CD4-positive, alpha-beta T cell (primary cell): Measurements from ENCODE around the gene SUFU. TPM values are rescaled to one million over a fixed set of nuclear protein-coding genes. Genes with fewer than 3 reads are reported as not detected.
"Not testable (repeated sequence)": the region's sequence is repeated elsewhere in the genome, so short reads cannot be mapped to it uniquely, and the experiment has no call there.

Experiments
- ATAC-seq: fragments of 200-7000 bp; cut with Tn5 transposase; one replicate; pipeline ENCODE4 v1.10.0; 2022; ENCODE audit warnings: mild to moderate bottlenecking; ENCODE audit not compliant: poor library complexity
- CTCF ChIA-PET: fragments of 350-600 bp; sonication (Branson Sonifier 250); formaldehyde crosslinking; loops from one replicate; lab custom pipeline; 2021; ENCODE audit warnings: antibody characterized with exemption, inconsistent platforms; lab: Charles Lee
- POLR2A ChIA-PET: fragments of 350-600 bp; sonication (Branson Sonifier 250); formaldehyde crosslinking; loops from one replicate; lab custom pipeline; 2021; ENCODE audit warnings: antibody characterized with exemption, inconsistent platforms; lab: Charles Lee
- DNase-seq, 14 experiments: peaks; one replicate each; pipeline ENCODE4 v3.0.0-alpha.2; 2013 to 2020; ENCODE audit warnings: mixed read lengths in 2 of 14
- H3K27ac ChIP-seq, 2 donors: one replicate each; pipeline versions ENCODE4 v1.5.1 to v1.7.0; 2013; ENCODE audit warnings: low read length in 2 of 2, low read depth in 1 of 2, mild to moderate bottlenecking in 1 of 2
- H3K27me3 ChIP-seq, 2 experiments: 1 replicate in 1 of 2; 2 replicates in 1 of 2; pipeline versions ENCODE4 v1.6.1 to v1.7.0; 2013; ENCODE audit warnings: low read length in 2 of 2, control low read depth in 1 of 2, mild to moderate bottlenecking in 1 of 2, moderate library complexity in 1 of 2; ENCODE audit not compliant: insufficient read depth in 2 of 2, control insufficient read depth in 1 of 2
- H3K36me3 ChIP-seq: one replicate; pipeline ENCODE4 v1.6.1; 2013; ENCODE audit warnings: low read length, control low read depth; ENCODE audit not compliant: insufficient read depth
- H3K4me1 ChIP-seq: one replicate; pipeline ENCODE4 v1.6.1; 2013; ENCODE audit warnings: low read length, control low read depth; ENCODE audit not compliant: insufficient read depth
- H3K4me3 ChIP-seq: one replicate; pipeline ENCODE4 v1.5.1; 2013; ENCODE audit warnings: mild to moderate bottlenecking, low read length, moderate library complexity
- H3K9me3 ChIP-seq, 2 experiments: 1 replicate in 1 of 2; 2 replicates in 1 of 2; pipeline versions ENCODE4 v1.6.1 to v1.7.0; 2013; ENCODE audit warnings: low read length in 2 of 2, mild to moderate bottlenecking in 2 of 2, control low read depth in 1 of 2, moderate library complexity in 1 of 2; ENCODE audit not compliant: control insufficient read depth in 1 of 2, insufficient read depth in 1 of 2
- H3K27ac Mint-ChIP-seq: one replicate; pipeline ENCODE4 v1.8.0; 2020; ENCODE audit warnings: mixed read lengths
- H3K27me3 Mint-ChIP-seq: one replicate; pipeline ENCODE4 v1.8.0; 2021; ENCODE audit warnings: mixed read lengths
- H3K36me3 Mint-ChIP-seq: one replicate; pipeline ENCODE4 v1.8.0; 2021; ENCODE audit warnings: low read depth, mixed read lengths
- H3K4me1 Mint-ChIP-seq: one replicate; pipeline ENCODE4 v1.8.0; 2021; ENCODE audit warnings: low read depth, mixed read lengths
- H3K4me3 Mint-ChIP-seq: one replicate; pipeline ENCODE4 v1.8.0; 2020; ENCODE audit warnings: mild to moderate bottlenecking, mixed read lengths
- H3K9me3 Mint-ChIP-seq: one replicate; pipeline ENCODE4 v1.8.0; 2020; ENCODE audit warnings: mixed read lengths
- CTCF ChIP-seq: fragments of 200-600 bp; IDR thresholded peaks from one replicate; pipeline ENCODE4 v1.8.0; 2022; ENCODE audit warnings: antibody characterized with exemption, mild to moderate bottlenecking
- intact Hi-C, 2 experiments: fragments of 100-400 bp; cut with DNase I in 1 of 2; cut with micrococcal nuclease in 1 of 2; formaldehyde crosslinking; loops; one replicate each; pipeline versions ENCODE4 v1.15.1 to v1.9.0; 2023 to 2025; cut with DNase I, micrococcal nuclease
- total RNA-seq, 174 experiments: library from RNA in 2 of 174; stranded (reverse) in 2 of 174; gene quantifications; one replicate each; pipeline ENCODE4 v1.2.3 and lab custom pipeline; 2021 to 2026

Gene SUFU
- total RNA-seq, 2 experiments from 2014 or later = 6.7 to 7.3 TPM

DNA sequence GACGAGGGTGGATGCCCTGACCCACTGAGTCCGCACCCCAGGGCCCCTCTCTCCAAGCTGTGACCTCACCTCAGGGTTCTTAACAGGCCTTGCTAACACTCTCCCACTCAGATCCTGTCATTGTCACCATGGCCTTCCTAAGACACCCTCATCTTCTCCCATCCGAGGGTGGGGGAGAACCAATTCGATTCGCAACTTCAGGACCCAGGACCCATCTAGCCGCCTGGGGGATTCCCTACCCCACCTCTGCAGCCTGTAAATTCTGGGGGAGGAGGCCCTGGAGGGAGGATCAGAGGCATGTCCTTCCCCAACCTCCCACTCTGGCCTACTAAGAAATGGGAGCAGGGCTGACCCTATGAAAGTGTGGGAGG lies 157.9 kb downstream of the SUFU start:
- Mint-ChIP-seq H3K36me3 (peaks cover 23% of the 10 kb centered on the region), H3K4me1 (peaks cover 40% of the 10 kb centered on the region), H3K27ac (peak overlapping the region; percentile 82), H3K27me3 (no peaks in the 10 kb centered on the region), H3K9me3 (no peaks in the 10 kb centered on the region), H3K4me3 (peak overlapping the region; percentile 52)
- ChIA-PET POLR2A (interaction anchor here (1.1 to 10.1 kb wide), 7 partner anchors 9 to 52 kb away, joined by 4 to 121 read pairs (median 10); partner anchors contain the start of genes ARL3, SFXN2 and TRIM8), CTCF (interaction anchor here (1.1 to 2.3 kb wide), 3 partner anchors 8 to 17 kb away, joined by 3 to 12 read pairs (median 9); partner anchors contain the start of gene TRIM8)
- Histone ChIP-seq H3K36me3 (peaks cover 19% of the 10 kb centered on the region), H3K27ac (peak overlapping the region in 1 of 2 donors; percentile 60), H3K27me3 (no peaks in the 10 kb centered on the region), H3K9me3 (no peaks in the 10 kb centered on the region), H3K4me3 (peak overlapping the region; percentile 45), H3K4me1 (peaks cover 52% of the 10 kb centered on the region)
- intact Hi-C loops = no loop called here
- no peak for TF ChIP-seq CTCF
- ATAC-seq (peak; percentile 10), DNase-seq (no peak)

DNA sequence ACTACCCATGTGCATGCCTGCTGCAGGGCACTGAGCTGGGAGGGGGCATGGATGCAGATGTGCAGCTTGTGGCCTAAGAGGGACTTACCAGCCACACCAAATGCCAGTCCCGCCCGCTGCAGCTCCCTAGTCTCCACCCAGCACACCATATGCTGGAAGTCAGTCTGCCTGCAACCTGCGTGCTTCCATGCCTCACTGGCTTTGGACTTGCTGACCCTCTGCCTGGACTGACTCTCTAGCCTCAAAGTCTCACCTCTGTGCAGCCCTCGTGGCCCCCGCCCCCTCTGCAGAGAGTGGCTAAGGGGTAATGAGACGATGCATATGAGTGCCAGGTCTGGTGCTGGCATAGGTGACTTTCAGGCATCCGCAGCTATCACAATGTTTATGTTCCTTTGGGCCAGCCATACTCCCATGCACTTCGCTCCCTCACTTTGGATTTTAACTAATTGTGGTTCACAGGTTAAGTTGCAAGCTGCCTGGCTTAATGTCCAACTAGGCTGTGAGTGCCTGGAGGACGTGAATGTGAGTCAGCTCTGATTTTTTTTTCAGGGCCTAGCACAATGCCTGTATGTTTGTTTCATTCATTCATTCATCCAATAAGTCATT lies 162.2 kb downstream of the SUFU start:
- ATAC-seq (no peak), DNase-seq (no peak)
- H3K4me3 ChIP-seq = no peak overlapping the region
- no peak for TF ChIP-seq CTCF
- Mint-ChIP-seq H3K27ac (no peak overlapping the region), H3K4me3 (no peak overlapping the region), H3K27me3 (no peaks in the 10 kb centered on the region), H3K36me3 (no peaks in the 10 kb centered on the region), H3K4me1 (peaks cover 37% of the 10 kb centered on the region), H3K9me3 (no peaks in the 10 kb centered on the region)
- no peaks in the 10 kb centered on the region for H3K27me3 ChIP-seq
- H3K36me3 ChIP-seq = peaks cover 2% of the 10 kb centered on the region
- ChIA-PET POLR2A (interaction anchor here (2.2 kb wide), 1 partner anchor 21 kb away, joined by 10 read pairs; the partner anchor contains the start of gene TRIM8), CTCF (no interaction called here)
- H3K4me1 ChIP-seq = peaks cover 37% of the 10 kb centered on the region
- no peaks in the 10 kb centered on the region for H3K9me3 ChIP-seq
- H3K27ac ChIP-seq = no peak overlapping the region
- intact Hi-C loops = no loop called here

- H3K27me3 ChIP-seq, H3K27ac ChIP-seq, H3K36me3 ChIP-seq, CTCF ChIA-PET, DNase-seq, H3K4me3 ChIP-seq, H3K36me3 Mint-ChIP-seq, H3K9me3 ChIP-seq, H3K4me3 Mint-ChIP-seq, H3K9me3 Mint-ChIP-seq, ATAC-seq, intact Hi-C loops, H3K27me3 Mint-ChIP-seq: not testable (repeated sequence)
- POLR2A ChIA-PET = interaction anchor here (2.2 kb wide), 1 partner anchor 22 kb away, joined by 10 read pairs; the partner anchor contains the start of gene TRIM8
- peaks cover 29% of the 10 kb centered on the region for H3K4me1 ChIP-seq
- Mint-ChIP-seq H3K27ac (peak overlapping the region; percentile 85), H3K4me1 (peaks cover 28% of the 10 kb centered on the region)
Observed at GRCh38 chr10:102667411-102667810, 163.6 kb downstream of the SUFU start.
